LNCAP (cell line): Measurements from ENCODE around the gene SLC8A1.

Experiments
- TF ChIP-seq, protein P1 (sequence below): fragments of 450-650 bp; IDR thresholded peaks from 2 replicates; pipeline ENCODE4 v1.5.1; 2017; ENCODE audit warnings: mild to moderate bottlenecking

Gene SLC8A1

DNA sequence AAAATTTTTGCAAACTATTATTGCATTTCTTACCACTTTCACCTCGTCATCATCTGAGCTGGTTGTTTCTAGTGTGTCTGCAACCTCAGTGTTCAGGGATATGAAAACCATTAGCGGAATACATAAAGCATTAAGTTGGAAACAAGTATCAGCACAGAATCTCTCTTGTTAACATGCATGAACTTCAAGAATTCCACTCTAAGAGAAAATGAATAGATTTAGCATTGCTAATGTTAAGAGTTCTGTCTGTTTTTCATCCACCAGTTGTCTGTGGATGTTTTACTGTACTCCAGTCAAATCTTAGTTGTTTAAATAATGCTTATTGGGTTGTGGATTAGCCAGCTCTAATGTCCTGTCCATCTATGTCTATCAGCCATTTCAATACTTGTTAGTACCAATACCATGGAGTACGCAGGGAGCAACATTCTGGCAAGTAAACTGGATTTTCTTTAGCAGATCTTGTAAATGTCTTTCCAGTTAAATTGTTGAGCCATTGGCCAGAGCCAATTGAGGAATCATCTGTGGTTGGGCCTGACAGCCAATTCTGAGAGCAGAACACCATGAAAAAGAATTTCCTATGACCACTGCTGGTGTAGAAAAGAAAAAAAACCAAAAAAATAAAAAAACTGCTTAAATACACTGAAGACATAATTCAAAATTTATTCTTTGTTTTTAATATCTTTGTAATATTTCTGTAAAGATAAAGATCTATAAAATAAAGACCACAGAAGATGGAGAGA is 82.5 kb downstream of the SLC8A1 start:
- TF ChIP-seq, protein P1, sequence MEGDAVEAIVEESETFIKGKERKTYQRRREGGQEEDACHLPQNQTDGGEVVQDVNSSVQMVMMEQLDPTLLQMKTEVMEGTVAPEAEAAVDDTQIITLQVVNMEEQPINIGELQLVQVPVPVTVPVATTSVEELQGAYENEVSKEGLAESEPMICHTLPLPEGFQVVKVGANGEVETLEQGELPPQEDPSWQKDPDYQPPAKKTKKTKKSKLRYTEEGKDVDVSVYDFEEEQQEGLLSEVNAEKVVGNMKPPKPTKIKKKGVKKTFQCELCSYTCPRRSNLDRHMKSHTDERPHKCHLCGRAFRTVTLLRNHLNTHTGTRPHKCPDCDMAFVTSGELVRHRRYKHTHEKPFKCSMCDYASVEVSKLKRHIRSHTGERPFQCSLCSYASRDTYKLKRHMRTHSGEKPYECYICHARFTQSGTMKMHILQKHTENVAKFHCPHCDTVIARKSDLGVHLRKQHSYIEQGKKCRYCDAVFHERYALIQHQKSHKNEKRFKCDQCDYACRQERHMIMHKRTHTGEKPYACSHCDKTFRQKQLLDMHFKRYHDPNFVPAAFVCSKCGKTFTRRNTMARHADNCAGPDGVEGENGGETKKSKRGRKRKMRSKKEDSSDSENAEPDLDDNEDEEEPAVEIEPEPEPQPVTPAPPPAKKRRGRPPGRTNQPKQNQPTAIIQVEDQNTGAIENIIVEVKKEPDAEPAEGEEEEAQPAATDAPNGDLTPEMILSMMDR = no peak

DNA sequence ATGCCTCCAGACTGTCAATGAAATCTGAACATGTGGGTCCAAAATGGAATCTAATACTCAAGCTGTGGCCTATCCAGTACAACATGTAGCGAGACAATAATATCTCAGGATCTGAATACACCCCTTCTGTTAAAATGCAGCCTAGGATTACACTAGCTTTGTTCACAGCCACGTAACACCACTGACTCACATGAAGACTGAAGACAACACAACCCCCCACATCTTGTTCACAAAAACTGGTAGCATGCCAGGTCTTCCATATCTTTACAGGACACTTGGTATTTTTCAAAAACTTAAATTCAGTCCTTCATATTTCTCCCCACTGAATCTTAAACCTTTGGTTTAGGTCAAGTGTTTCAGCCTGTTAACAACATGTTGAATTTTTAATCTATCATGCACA is 84.2 kb downstream of the SLC8A1 start:
- TF ChIP-seq, protein P1 = no peak

DNA sequence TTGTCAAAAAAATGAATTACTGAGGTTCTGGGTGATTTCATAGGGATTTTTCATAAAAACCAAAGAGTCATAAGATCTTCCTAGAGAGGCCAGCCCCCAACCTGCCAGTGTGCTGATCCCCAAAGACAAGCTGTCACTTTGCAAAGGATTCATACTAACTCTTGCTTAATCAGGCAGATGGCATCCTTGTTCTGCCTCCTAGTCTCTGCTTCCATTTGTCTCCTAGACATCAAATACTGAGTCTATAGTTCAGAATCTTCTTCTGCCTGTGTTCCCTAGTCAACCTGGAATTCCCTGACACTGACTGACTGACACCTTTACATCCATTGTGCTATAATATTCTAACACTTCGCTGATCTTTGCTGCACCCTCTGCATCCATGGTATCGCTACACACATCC is 84.9 kb downstream of the SLC8A1 start:
- TF ChIP-seq, protein P1 = no peak

DNA sequence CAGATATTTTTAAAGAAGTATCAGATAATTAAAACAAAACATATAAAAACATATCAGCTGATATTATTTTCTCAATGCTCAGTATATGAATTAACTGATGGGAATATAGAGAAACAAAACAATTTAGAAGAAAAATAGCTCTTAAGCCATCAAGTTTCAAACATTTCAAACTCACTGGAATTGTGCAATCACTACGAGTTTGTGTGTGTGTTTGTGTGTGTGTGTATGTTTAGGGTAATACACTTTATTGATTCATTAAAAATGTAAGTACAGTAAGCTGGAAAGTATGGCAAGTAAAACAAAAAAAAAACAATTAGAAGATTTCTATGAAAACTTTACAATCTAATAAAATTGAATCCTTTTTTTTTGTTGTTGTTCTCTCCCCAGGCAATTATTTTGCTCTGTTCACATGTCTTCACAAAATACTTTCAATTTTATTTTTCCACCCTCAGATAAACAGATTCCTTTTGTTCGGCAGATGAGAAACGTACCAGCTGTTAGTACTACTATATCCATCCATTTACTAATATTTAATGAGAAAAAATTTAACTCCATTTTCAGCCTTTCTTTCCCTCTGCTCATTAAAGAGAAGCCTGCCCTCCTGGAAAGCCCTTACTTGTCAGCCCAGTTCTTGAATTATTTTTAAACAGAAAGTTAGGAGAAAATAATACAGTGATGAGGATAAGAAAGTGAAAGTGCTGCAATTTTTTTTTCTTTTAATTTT is 87.6 kb downstream of the SLC8A1 start:
- TF ChIP-seq, protein P1 = no peak

DNA sequence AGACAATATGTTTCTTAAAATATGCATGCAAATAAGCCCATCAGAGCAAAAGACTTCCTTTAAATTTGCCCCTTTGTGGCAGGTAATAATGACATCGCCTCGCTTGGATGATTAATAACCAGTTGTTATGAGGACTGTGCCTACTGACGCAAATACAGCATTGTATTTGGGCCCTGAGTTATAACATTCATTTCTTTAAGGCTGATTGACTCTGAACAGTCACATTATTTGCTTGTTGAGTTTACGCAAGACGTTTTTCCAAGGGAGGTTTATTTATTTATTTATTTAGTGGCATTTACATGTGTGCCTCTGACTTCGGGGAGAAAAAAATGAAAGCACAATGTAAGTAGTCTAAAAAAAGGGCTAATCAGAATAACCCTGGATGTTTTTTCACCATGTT is 88.3 kb downstream of the SLC8A1 start:
- TF ChIP-seq, protein P1 = no peak

DNA sequence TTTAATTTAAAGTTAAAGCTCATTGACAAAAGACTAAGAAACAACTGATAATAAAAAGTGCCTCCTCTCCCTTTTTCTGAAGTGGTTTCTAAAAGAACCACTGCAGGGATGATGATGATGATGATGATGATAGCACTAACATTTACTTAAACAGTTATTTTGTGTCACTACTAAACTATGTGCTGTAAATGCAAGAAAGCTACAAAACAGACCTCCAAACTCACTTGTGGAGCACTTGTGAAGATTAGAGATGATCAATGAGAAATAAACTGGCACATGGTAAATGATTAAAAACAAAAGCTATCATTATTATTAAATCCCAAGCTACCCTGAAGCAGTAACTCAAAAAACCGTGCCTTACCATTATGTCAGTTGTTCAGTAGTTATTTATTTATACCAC is 88.7 kb downstream of the SLC8A1 start:
- TF ChIP-seq, protein P1 = no peak

DNA sequence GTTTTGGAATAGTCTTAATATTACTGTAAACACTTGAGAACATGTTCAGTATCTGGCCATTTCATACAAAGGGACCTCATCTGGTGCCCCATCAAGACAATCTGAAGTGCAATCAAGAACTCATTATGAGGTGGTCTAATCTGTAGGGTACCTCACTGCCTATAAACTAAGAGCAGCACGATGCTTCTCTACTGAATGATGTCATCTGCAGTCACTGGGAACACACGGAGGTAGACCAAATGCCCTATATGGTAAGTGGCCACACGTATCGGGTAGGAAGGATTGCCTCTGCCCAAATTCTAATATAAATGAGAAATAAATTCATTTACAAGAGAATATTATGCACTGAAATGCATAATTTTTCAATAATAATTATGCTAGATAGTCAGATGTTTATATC is 90.4 kb downstream of the SLC8A1 start:
- TF ChIP-seq, protein P1 = no peak
